Occipital lobe (tissue), 2 donors: ENCODE data around the gene TEX13B. TPM values are rescaled to one million over a fixed set of nuclear protein-coding genes. Genes with fewer than 3 reads are reported as not detected.
"Not testable (repeated sequence)": the region's sequence is repeated elsewhere in the genome, so short reads cannot be mapped to it uniquely, and the experiment has no call there.

Source experiments
- DNase-seq: peaks from one replicate; lab custom pipeline; 2025; lab: John Stamatoyannopoulos, UW
- total RNA-seq: library from RNA; depleted of rRNA; stranded (reverse); fragments of >200 nt; gene quantifications from one replicate; pipeline ENCODE4 v1.2.3, GENCODE V29; 2014

TEX13B gene
- not detected for total RNA-seq

GRCh38 chrX:107982356-107982755 is at the start of gene TEX13B:
Gene TEX13B, minus strand, starts transcription at chrX:107982370. Its CDS starts 243 bp downstream, at chrX:107982127.
- no peak for DNase-seq

DNA sequence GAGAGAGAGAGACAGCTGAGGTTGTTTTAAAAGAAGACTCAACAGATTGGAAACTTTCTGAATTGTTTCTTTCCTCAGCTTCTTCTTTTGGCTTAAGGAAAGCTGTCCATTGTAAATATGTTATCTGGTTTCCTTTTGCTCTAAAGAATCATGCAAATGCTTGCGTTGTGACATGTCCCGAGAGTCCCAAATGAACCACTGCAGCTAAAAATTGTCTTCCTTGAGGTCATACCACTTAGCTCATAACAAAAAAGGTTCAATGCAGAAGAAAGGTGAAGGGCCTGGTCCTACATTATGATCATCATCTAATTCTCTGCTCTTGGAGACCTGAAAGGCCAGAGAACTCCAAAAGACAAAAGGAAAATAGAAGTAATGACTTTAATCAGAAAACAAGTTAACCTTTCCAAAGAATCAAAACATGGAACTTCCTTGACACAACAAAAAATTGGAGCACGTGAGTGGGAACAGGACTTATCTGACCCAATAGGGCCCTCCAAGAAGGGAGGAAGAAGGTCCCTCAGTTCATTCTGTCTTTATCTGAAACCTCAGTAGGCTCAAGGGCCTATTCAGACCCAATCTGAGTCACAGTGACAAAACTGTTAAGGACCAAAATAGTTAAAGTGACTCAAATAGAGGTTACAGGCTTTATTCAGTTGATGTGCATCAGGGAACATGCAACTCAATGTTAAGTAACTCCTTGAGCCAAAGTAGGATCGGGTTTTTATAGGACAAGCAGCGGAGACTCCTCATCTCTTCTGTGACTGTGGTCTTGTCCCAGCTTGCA is 48.0 kb upstream of the TEX13B start:
- DNase-seq, result no peak

DNA sequence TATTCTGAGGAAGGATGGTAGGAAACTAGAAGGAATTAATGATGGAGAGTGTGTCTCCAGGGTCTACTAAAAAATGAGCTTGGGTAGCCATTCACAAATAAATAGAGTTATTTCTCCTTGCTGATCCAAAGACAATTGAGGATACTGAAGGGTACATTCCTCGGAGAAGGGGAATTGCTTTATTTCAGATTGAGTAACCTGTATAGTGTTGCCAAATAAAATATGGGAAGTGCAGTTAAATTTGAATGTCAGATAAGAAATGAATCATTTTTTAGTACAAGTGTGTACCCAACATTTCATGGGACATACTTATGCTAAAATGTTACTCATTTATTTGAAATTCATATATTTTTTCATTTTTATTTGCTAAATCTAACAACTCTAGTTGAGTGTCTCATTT is 46.7 kb upstream of the TEX13B start:
- DNase-seq, result no peak

DNA sequence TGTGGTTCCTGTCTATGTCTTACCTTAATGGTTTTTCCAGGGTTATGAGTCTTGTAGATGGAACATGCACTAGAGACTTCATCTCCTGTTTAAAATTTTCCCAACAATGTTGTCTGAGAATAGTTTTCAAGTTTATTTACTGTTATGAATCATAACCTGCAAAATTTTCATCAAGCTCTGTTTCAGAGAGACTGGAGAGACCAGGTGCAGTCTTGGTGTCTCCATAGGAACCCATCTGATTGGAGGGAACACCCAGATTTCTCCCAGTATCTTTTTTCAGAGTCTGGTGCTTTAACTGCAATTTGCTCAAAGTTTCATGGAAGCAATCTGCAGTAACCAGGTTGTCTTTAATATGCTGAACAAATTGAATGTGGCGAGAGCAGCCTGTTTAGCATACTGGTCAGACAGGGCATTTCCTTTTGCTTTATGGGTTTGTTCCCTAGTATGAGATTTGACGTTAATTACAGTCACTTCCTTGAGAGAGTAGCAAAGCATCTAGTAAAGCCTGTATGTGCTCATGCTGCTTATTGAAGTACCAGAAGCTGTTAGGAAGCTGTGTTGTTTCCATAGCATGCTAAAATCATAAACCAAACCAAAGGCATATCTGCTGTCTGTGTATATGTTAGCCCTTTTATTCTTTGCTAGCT is 43.9 kb upstream of the TEX13B start:
- no peak for DNase-seq

GRCh38 chrX:108025376-108025775 is 43.2 kb upstream of the TEX13B start:
- DNase-seq, result no peak

DNA sequence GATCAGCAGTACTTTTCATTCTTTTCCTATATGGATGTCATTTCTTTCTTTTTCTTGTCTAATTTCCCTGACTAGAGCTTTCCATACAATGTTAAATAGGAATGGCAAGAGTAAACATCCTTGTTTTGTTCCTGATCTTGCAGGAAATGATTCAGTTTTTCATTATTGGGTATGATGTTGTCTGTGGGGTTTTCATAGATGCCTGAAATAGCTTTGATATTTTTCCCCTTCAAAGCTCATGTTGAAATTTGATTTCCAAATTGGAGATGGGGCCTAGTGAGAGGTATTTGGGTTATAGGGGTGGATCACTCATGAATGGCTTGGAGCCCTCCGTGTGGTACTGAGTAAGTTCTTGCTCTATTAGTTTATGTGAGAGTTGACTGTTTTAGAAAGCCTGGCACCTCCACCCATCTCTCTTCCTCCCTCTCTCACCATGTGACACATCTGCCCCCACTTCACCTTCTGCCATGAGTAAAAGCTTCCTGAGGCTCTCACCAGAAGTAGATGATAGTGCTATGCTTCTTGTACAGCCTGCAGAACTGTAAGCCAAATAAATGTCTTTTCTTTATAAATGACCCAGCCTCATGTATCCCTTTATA is 40.4 kb upstream of the TEX13B start:
- DNase-seq, result no peak

GRCh38 chrX:108020631-108021030 is 38.5 kb upstream of the TEX13B start:
- DNase-seq, result no peak

DNA sequence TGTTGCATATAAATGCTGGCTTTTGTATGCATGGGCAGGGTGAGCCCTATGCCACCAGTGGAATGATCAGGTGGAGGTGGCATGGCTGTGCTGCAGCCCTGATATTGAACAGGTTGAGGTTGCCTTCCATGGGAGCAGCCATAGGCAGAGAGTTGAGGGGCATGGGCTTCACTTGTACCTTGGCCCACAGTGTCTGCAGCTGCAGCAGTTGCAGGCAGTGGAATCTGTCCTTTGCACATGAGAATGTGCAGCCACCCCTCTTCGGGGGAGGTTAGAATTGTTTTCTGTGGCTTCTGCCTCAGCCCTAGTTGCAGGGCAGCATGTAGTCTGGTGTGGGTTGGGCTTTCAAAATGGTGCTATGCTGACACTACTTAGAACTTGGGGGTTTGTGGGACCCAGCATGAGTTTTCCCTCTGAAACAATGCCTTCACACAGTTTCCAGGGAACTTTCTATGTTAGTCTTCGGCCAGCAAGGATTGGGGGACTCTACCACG is 37.3 kb upstream of the TEX13B start:
- no peak for DNase-seq

DNA sequence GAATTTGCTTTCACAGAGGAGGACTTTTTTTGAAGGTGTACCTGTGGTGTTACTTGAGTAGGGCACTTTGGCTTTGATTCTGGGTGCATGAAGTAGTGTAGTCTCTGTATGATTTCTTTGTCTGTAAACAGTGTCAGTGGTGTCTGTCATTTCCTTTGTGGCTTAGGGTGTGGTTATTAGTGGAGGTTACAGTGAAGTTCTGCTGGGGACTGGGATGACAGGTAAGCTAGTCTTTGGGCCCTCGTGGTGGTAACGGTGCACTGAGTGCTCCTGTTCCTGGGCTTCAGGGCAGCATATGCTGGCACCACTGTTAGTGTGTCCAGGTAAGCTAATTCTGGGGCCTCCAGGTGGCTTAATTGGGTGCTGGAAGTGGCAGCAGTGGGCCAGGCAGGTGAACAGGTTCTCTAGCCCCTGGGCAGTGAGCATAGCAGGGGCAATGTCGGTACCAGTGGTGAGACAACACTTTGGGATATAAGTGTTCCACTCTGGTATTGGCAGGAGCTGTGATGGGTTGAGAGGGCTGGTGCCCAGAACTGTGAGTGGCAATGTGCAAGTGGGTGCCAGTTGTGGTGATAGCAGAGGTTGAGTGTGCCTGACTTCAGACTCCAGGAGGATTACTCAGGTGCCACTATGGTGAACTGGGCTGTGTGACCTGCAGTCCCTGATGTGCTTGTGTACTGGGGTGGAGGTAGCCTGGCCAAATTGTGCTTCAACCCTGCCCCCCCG is 36.6 kb upstream of the TEX13B start:
- no peak for DNase-seq

GRCh38 chrX:108001218-108001814 is 19.1 kb upstream of the TEX13B start:
- DNase-seq, result no peak

- DNase-seq, result no peak
These were observed 18.6 kb upstream of the TEX13B start for GRCh38 chrX:108000751-108001150.

GRCh38 chrX:107996124-107996523 is 14.0 kb upstream of the TEX13B start:
- DNase-seq, result no peak

- DNase-seq, result no peak
These were observed 2.9 kb upstream of the TEX13B start for GRCh38 chrX:107985033-107985432.

- no peak for DNase-seq
These were observed 2.6 kb downstream of the TEX13B start for GRCh38 chrX:107979534-107979933.

- DNase-seq, result no peak
These were observed 3.4 kb downstream of the TEX13B start for GRCh38 chrX:107978707-107979307.

GRCh38 chrX:107978071-107978470 is 4.1 kb downstream of the TEX13B start:
- no peak for DNase-seq

GRCh38 chrX:107971636-107972035 is 10.5 kb downstream of the TEX13B start:
- DNase-seq, result no peak

GRCh38 chrX:107970073-107970472 is 12.1 kb downstream of the TEX13B start:
- no peak for DNase-seq

DNA sequence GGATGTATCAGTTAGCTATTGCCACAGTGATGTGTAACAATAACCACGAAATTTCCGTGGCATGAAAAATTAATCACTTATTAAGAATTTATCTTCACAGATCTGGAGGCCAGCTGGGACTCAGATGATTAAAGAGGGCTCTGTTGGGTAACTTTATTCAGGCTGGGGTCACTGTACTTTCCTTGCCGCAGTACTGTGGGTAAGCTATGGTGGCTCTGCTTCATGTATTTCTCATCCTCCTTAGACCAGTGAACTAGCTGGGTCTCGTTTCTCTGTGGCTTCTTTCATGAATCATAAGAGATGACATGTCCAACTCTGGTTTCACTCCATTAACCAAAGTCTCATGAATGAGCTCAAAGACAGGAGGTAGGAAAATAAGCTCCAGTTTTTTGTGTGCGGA is 13.5 kb downstream of the TEX13B start:
- no peak for DNase-seq

DNA sequence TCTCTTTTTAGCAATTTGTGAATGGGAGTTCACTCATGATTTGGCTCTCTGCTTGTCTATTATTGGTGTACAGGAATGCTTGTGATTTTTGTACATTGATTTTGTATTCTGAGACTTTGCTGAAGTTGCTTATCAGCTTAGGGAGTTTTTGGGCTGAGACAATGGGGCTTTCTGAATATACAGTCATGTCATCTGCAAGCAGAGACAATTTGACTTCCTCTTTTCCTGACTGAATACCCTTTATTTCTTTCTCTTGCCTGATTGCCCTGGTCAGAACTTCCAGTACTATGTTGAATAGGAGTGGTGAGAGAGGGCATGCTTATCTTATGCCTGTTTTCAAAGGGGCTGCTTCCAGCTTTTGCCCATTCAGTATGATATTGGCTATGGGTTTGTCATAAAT is 26.8 kb downstream of the TEX13B start:
- not testable (repeated sequence) for DNase-seq

- no peak for DNase-seq
These were observed 42.1 kb downstream of the TEX13B start for GRCh38 chrX:107940095-107940494.
